Uterus (tissue), 4 donors: Measurements from ENCODE around the gene PTRH1. TPM values are rescaled to one million over a fixed set of nuclear protein-coding genes. Genes with fewer than 3 reads are reported as not detected.

Source experiments
- DNase-seq, 2 donors: peaks; one replicate each; pipeline ENCODE4 v3.0.0-alpha.2; 2019 to 2020
- H3K27ac ChIP-seq, 2 donors: fragments of 200-600 bp; sonication (generic); 1 replicate in 1 of 2; 2 replicates in 1 of 2; pipeline ENCODE4 v1.5.1; 2016 to 2018
- H3K27me3 ChIP-seq, 2 donors: fragments of 200-600 bp; sonication (generic); one replicate each; pipeline ENCODE4 v1.5.1; 2018 to 2019; ENCODE audit warnings: control low read depth in 1 of 2
- H3K36me3 ChIP-seq, 2 donors: fragments of 200-600 bp; sonication (generic); one replicate each; pipeline ENCODE4 v1.5.1; 2019; ENCODE audit warnings: control low read depth in 1 of 2
- H3K4me1 ChIP-seq, 2 donors: fragments of 200-600 bp; sonication (generic); one replicate each; pipeline ENCODE4 v1.5.1; 2018 to 2019; ENCODE audit warnings: control low read depth in 1 of 2
- H3K4me3 ChIP-seq, 2 donors: fragments of 200-600 bp; sonication (generic); 1 replicate in 1 of 2; 2 replicates in 1 of 2; pipeline ENCODE4 v1.5.1; 2018 to 2019; ENCODE audit warnings: mild to moderate bottlenecking in 1 of 2
- H3K9me3 ChIP-seq, 2 donors: fragments of 200-600 bp; sonication (generic); one replicate each; pipeline ENCODE4 v1.5.1; 2019; ENCODE audit warnings: control low read depth in 1 of 2
- CTCF ChIP-seq, 4 experiments: fragments of 200-600 bp in 2 of 4; fragments of 450-650 bp in 2 of 4; sonication (generic) in 2 of 4; IDR thresholded peaks; one replicate each; pipeline ENCODE4 v1.5.1; 2016 to 2019; ENCODE audit warnings: antibody characterized with exemption in 4 of 4, mild to moderate bottlenecking in 2 of 4, moderate library complexity in 1 of 4
- POLR2A ChIP-seq, 2 donors: fragments of 450-650 bp; IDR thresholded peaks; one replicate each; pipeline ENCODE4 v1.6.1; 2016; ENCODE audit warnings: antibody characterized with exemption in 2 of 2, mild to moderate bottlenecking in 1 of 2, moderate library complexity in 1 of 2
- intact Hi-C: fragments of 100-400 bp; cut with DNase I; formaldehyde crosslinking; loops from one replicate; pipeline ENCODE4 v1.15.1; 2023; ENCODE audit warnings: low total_unique reads
- total RNA-seq, 4 donors: library from RNA; depleted of rRNA in 3 of 4; stranded (reverse); fragments of >200 nt in 3 of 4; gene quantifications; one replicate each; pipeline versions ENCODE4 v1.1.0 to v1.2.4, GENCODE V29; 2014 to 2023
- donor health status: DM: yes; HTN: yes; CAD: no.

The PTRH1 gene
- total RNA-seq, 4 donors from 2014 or later = 3.8 to 18.4 (median 10.4) TPM

DNA sequence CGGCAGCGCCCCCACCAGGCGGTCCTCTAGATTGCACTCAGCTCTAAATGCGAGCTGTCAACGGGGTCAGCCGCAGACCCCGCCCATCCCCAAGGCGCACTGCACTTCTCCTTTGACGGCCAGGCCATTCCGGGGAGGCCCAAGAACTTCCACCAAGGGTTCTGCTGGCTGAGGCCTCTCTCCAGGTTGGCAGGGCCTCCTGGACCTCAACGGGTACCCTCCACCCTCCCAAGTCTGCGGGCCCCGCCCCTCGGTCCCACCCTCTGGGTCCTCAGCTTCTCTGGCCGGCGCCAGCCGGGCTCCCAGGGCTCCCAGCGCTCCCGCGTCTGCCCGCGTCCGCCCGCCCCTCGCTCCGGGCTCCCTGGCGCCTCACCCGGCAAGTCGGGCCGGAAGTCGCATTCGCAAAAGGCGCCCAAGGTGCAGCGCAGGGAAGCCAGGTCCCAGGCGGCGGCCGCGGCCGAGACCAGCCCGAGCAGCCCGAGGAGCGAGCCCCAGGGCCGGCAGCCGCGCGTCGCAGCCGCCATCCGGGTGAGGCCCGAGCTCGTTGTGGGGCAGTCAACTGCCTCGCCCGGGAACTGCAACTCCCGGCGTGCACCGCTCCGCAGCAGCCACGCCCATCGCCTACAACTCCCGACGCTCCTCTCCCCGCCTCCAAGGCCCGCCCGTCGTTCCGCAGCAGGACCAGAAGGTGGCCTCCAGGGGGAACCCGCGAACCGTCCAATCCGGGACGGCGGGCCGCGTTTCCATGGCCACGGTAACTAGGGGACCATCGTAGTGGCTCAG, 19.5 kb upstream of the PTRH1 start, which contains the start of gene TOR2A:
Gene TOR2A (minus strand): TSS at position 548 of the 783 bp plus-strand sequence. CDS start 24 bp downstream, at position 524.
- intact Hi-C loops = loop anchor here (5.0 kb wide), 1 partner anchor 132 kb away; no protein-coding TSS in a partner anchor
- H3K9me3 ChIP-seq = no peaks in the 10 kb centered on the region
- no peaks in the 10 kb centered on the region for H3K4me1 ChIP-seq
- peak within 1 kb of the TSS; percentile 92 to 96 for H3K27ac ChIP-seq
- peak; percentile 97 to 98 for DNase-seq
- H3K27me3 ChIP-seq = no peaks in the 10 kb centered on the region
- TF ChIP-seq CTCF (IDR thresholded peaks at IDR 0.05) (peak; percentile 88 to 100 (median 96)), POLR2A (IDR thresholded peaks at IDR 0.05) (peak; percentile 79 to 94)
- H3K36me3 ChIP-seq = no peaks in the 10 kb centered on the region
- H3K4me3 ChIP-seq = peak within 1 kb of the TSS; percentile 54 to 72

GRCh38 chr9:127734247-127734746, 18.8 kb upstream of the PTRH1 start:
- Histone ChIP-seq H3K27ac (peak overlapping the region; percentile 92 to 96), H3K36me3 (no peaks in the 10 kb centered on the region), H3K9me3 (no peaks in the 10 kb centered on the region), H3K4me1 (no peaks in the 10 kb centered on the region), H3K27me3 (no peaks in the 10 kb centered on the region), H3K4me3 (peak overlapping the region; percentile 54 to 72)
- no peak for DNase-seq
- intact Hi-C loops = no loop called here
- no peak for TF ChIP-seq CTCF (IDR thresholded peaks at IDR 0.05)
- no peak for TF ChIP-seq POLR2A (IDR thresholded peaks at IDR 0.05)

- no peak overlapping the region for H3K4me3 ChIP-seq
- H3K4me1 ChIP-seq = no peaks in the 10 kb centered on the region
- intact Hi-C loops = no loop called here
- H3K9me3 ChIP-seq = no peaks in the 10 kb centered on the region
- no peaks in the 10 kb centered on the region for H3K27me3 ChIP-seq
- DNase-seq = no peak
- TF ChIP-seq CTCF (IDR thresholded peaks at IDR 0.05) = no peak
- no peak for TF ChIP-seq POLR2A (IDR thresholded peaks at IDR 0.05)
- no peak overlapping the region for H3K27ac ChIP-seq
- H3K36me3 ChIP-seq = no peaks in the 10 kb centered on the region
These were observed 18.2 kb upstream of the PTRH1 start for GRCh38 chr9:127733614-127734013.

- H3K36me3 ChIP-seq = no peaks in the 10 kb centered on the region
- H3K4me3 ChIP-seq = no peak overlapping the region
- intact Hi-C loops = no loop called here
- TF ChIP-seq CTCF (IDR thresholded peaks at IDR 0.05) = no peak
- no peak for TF ChIP-seq POLR2A (IDR thresholded peaks at IDR 0.05)
- H3K27ac ChIP-seq = no peak overlapping the region
- H3K27me3 ChIP-seq = no peaks in the 10 kb centered on the region
- H3K4me1 ChIP-seq = no peaks in the 10 kb centered on the region
- no peak for DNase-seq
- no peaks in the 10 kb centered on the region for H3K9me3 ChIP-seq
These were observed 17.0 kb upstream of the PTRH1 start for GRCh38 chr9:127732444-127732843.

DNA sequence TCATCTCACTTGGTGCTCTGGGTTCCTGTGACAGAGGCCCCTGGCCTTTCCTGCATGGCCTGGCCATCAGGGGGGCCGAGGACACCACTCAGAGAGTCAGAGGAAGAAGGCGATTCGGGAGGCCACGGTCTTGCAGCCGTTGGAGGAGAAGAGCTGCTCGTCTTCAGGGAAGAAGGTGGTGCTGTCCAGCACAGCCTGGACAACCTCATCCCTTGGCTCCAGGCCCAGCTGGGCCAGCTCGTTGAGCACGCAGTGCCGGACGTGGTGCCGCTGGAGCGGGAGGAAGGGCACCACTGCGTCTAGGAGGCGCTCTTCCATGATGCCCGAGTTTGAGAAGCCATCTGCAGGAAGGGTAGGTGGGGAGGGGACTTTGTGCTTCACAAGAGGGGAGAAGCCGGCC, 16.5 kb upstream of the PTRH1 start:
- intact Hi-C loops = no loop called here
- TF ChIP-seq POLR2A (IDR thresholded peaks at IDR 0.05) (no peak), CTCF (IDR thresholded peaks at IDR 0.05) (no peak)
- Histone ChIP-seq H3K4me3 (no peak overlapping the region), H3K36me3 (no peaks in the 10 kb centered on the region), H3K27me3 (no peaks in the 10 kb centered on the region), H3K9me3 (no peaks in the 10 kb centered on the region), H3K27ac (no peak overlapping the region), H3K4me1 (no peaks in the 10 kb centered on the region)
- DNase-seq = no peak
